Endothelial cell of umbilical vein (primary cell): ENCODE measurements around the gene IPO11. TPM values are rescaled to one million over a fixed set of nuclear protein-coding genes. Genes with fewer than 3 reads are reported as not detected.

Experiments
- BruUV-seq: library from RNA; stranded (reverse); fragments of 400-500 nt; replicated peaks from 2 replicates; lab custom pipeline; 2021; lab: Mats Ljungman, UMichigan
- CTCF ChIA-PET: fragments of 300-600, 350-600 bp; sonication (Branson Sonifier 250); formaldehyde crosslinking; loops from one replicate; lab custom pipeline; 2021; ENCODE audit warnings: antibody characterized with exemption, inconsistent platforms; lab: Charles Lee
- POLR2A ChIA-PET: fragments of 300-600, 350-600 bp; sonication (Branson Sonifier 250); formaldehyde crosslinking; loops from one replicate; lab custom pipeline; 2021; ENCODE audit warnings: antibody characterized with exemption, inconsistent platforms; lab: Charles Lee
- DNase-seq: peaks from one replicate; pipeline ENCODE4 v3.0.0-alpha.2; 2011; ENCODE audit warnings: low read depth, low spot score
- FAIRE-seq: peaks from 2 replicates; lab custom pipeline; 2011; peaks lifted over from hg19 to GRCh38; lab: Jason Lieb, UNC
- H2AFZ ChIP-seq: 2 replicates; pipeline ENCODE4 v1.6.0; 2012; ENCODE audit warnings: low read depth, low read length, control low read depth, inconsistent platforms
- H3K27ac ChIP-seq: 2 replicates; pipeline ENCODE4 v1.5.1; 2011; ENCODE audit warnings: low read depth, mild to moderate bottlenecking, control low read depth, low read length, moderate library complexity; ENCODE audit not compliant: insufficient read depth
- H3K27me3 ChIP-seq, 2 experiments: 2 replicates each; pipeline versions ENCODE4 v1.6.0 to v1.6.1; 2011; ENCODE audit warnings: low read length in 2 of 2, mixed read lengths in 1 of 2; ENCODE audit not compliant: control insufficient read depth in 2 of 2, insufficient read depth in 2 of 2
- H3K36me3 ChIP-seq, 2 experiments: 2 replicates in 1 of 2; 3 replicates in 1 of 2; pipeline ENCODE4 v1.5.1; 2011; ENCODE audit warnings: low read length in 2 of 2, mild to moderate bottlenecking in 1 of 2, moderate library complexity in 1 of 2; ENCODE audit not compliant: control insufficient read depth in 2 of 2, insufficient read depth in 2 of 2; ENCODE audit errors: extremely low read depth in 1 of 2
- H3K4me1 ChIP-seq: 3 replicates; pipeline ENCODE4 v1.5.1; 2011; ENCODE audit warnings: mild to moderate bottlenecking, low read length; ENCODE audit not compliant: control insufficient read depth, insufficient read depth; ENCODE audit errors: extremely low read depth
- H3K4me2 ChIP-seq: 2 replicates; pipeline ENCODE4 v1.6.1; 2011; ENCODE audit warnings: low read length, control low read depth, mixed read lengths; ENCODE audit not compliant: insufficient read depth
- H3K4me3 ChIP-seq, 3 experiments: fragments of 200-600 bp in 1 of 3; sonication (generic), shearing (Covaris generic) in 1 of 3; replicated peaks in 1 of 3; 2 replicates each; pipeline ENCODE4 v1.5.1; 2011 to 2016; ENCODE audit warnings: control low read depth in 3 of 3, low read length in 3 of 3, mild to moderate bottlenecking in 2 of 3, inconsistent platforms in 1 of 3, low read depth in 1 of 3, moderate library complexity in 1 of 3; ENCODE audit not compliant: insufficient read depth in 1 of 3
- H3K79me2 ChIP-seq: 2 replicates; pipeline ENCODE4 v1.6.0; 2012; ENCODE audit warnings: low read length, inconsistent platforms; ENCODE audit not compliant: control insufficient read depth, insufficient read depth
- H3K9ac ChIP-seq: replicated peaks from 2 replicates; pipeline ENCODE3; 2011; ENCODE audit warnings: low read length, control low read depth; ENCODE audit not compliant: insufficient read depth; ENCODE audit errors: extremely low read depth
- H3K9me1 ChIP-seq: replicated peaks from 3 replicates; pipeline ENCODE4 v1.6.0; 2011; ENCODE audit warnings: mild to moderate bottlenecking, low read length; ENCODE audit not compliant: control insufficient read depth, insufficient read depth; ENCODE audit errors: extremely low read depth
- H3K9me3 ChIP-seq: replicated peaks from 2 replicates; pipeline ENCODE4 v1.5.1; 2012; ENCODE audit warnings: low read length, inconsistent platforms; ENCODE audit not compliant: control insufficient read depth, insufficient read depth
- H4K20me1 ChIP-seq: replicated peaks from 2 replicates; pipeline ENCODE3; 2011; ENCODE audit warnings: mild to moderate bottlenecking, low read length; ENCODE audit not compliant: control insufficient read depth, insufficient read depth; ENCODE audit errors: extremely low read depth
- FOS ChIP-seq: IDR thresholded peaks from 2 replicates; pipeline ENCODE4 v1.6.1; 2011; ENCODE audit warnings: mild to moderate bottlenecking, low read length, moderate library complexity, borderline replicate concordance; ENCODE audit not compliant: insufficient read depth
- JUN ChIP-seq: IDR thresholded peaks from 2 replicates; pipeline ENCODE4 v1.6.1; 2011; ENCODE audit warnings: borderline replicate concordance, low read depth; ENCODE audit not compliant: insufficient read length, insufficient read depth
- POLR2A ChIP-seq: IDR thresholded peaks from 2 replicates; pipeline ENCODE4 v1.6.1; 2012; ENCODE audit warnings: low read depth, mild to moderate bottlenecking, control low read depth, low read length
- POLR2AphosphoS5 ChIP-seq: IDR thresholded peaks from 2 replicates; pipeline ENCODE4 v1.6.1; 2012; ENCODE audit warnings: low read depth, mild to moderate bottlenecking, control low read depth, low read length, moderate library complexity; ENCODE audit not compliant: insufficient read depth
- dilution Hi-C: fragments of 300-500 bp; cut with MboI; formaldehyde crosslinking; loops from one replicate; pipeline ENCODE4 v1.15.0; 2019; ENCODE audit warnings: low sequenced_read_pairs; ENCODE audit not compliant: extremely low pct_ligation_motif_present
- intact Hi-C: fragments of 100-400 bp; cut with micrococcal nuclease; formaldehyde crosslinking; loops from one replicate; pipeline ENCODE4 v1.10.0; 2022
- polyA plus RNA-seq, 4 experiments: library from polyadenylated mRNA; depleted of rRNA in 3 of 4; stranded (reverse) in 3 of 4; unstranded in 1 of 4; fragments of >200 nt; gene quantifications; 2 replicates each; pipeline versions ENCODE4 v1.2.1 to v1.2.3, GENCODE V29; 2011 to 2012; ENCODE audit warnings: missing spikeins in 1 of 4
- total RNA-seq: library from RNA; stranded (reverse); gene quantifications from 2 replicates; pipeline ENCODE4 v1.2.3, GENCODE V29; 2021
- TF ChIP-seq, protein P1 (sequence below), 2 donors: IDR thresholded peaks; 1 replicate in 1 of 2; 2 replicates in 1 of 2; pipeline ENCODE4 v1.5.1; 2011; ENCODE audit warnings: low read length in 2 of 2, mild to moderate bottlenecking in 2 of 2, moderate library complexity in 2 of 2, control low read depth in 1 of 2, inconsistent platforms in 1 of 2, low read depth in 1 of 2; ENCODE audit not compliant: insufficient read depth in 1 of 2; ENCODE audit errors: extremely low read depth in 1 of 2

The IPO11 gene
- total and polyA plus RNA-seq, 2 donors (not counting 3 experiments of a cell fraction or from before 2014, with no cell fraction given) = 38.5 to 80.9 TPM

DNA sequence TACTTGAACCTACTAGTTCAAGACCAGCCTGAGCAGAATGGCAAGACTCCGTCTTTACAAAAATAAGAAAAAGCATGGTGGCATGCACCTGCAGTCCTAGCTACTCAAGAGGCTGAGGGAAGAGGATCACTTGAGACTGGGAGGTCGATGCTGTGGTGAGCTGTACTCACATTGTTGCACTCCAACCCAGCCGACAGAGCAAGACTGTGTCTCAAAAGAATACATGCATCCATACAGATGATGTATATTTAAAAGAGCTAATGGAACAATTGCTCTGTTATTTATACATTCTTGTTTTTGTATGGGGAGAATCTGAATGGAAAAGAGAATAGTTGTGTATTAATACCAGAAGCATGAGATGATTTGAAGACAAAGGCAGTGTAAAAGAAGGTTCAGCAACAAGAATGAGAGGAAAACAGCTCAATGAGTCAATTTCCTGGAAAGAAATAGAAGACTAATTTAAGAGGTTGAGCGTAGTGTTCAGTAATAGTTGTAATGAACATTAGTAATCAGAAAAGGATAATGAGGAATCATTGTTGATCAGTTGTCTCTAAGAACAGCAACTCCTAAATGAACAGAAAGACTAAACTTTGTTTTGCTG lies 164.1 kb downstream of the IPO11 start:
- H3K4me2 ChIP-seq = peak overlapping the region; percentile 100
- ChIA-PET CTCF (interaction anchor here (0.8 to 2.2 kb wide), 5 partner anchors 19 to 202 kb away, joined by 3 to 7 read pairs (median 3); no protein-coding TSS in a partner anchor), POLR2A (interaction anchor here (0.6 kb wide), 1 partner anchor 10 kb away, joined by 4 read pairs; no protein-coding TSS in a partner anchor)
- BruUV-seq = TSS peak; percentile 41
- TF ChIP-seq POLR2AphosphoS5 (no peak), POLR2A (peak; percentile 48), JUN (peak; percentile 95), FOS (peak; percentile 76)
- TF ChIP-seq, protein P1, sequence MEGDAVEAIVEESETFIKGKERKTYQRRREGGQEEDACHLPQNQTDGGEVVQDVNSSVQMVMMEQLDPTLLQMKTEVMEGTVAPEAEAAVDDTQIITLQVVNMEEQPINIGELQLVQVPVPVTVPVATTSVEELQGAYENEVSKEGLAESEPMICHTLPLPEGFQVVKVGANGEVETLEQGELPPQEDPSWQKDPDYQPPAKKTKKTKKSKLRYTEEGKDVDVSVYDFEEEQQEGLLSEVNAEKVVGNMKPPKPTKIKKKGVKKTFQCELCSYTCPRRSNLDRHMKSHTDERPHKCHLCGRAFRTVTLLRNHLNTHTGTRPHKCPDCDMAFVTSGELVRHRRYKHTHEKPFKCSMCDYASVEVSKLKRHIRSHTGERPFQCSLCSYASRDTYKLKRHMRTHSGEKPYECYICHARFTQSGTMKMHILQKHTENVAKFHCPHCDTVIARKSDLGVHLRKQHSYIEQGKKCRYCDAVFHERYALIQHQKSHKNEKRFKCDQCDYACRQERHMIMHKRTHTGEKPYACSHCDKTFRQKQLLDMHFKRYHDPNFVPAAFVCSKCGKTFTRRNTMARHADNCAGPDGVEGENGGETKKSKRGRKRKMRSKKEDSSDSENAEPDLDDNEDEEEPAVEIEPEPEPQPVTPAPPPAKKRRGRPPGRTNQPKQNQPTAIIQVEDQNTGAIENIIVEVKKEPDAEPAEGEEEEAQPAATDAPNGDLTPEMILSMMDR (IDR thresholded peaks at IDR 0.05; ENCODE audit: extremely low read depth in 1 of 2, insufficient read depth in 1 of 2, low read depth in 1 of 2, low read length in 2 of 2) = no peak
- peak overlapping the region; percentile 88 for H3K27ac ChIP-seq
- H3K79me2 ChIP-seq = peaks cover 32% of the 10 kb centered on the region
- no peaks in the 10 kb centered on the region for H4K20me1 ChIP-seq
- dilution Hi-C loops (no loop called here), intact Hi-C loops (loop anchor here (2.0 to 5.0 kb wide), 3 partner anchors 79 to 269 kb away; partner anchors contain the start of genes IPO11 and KIF2A)
- DNase-seq (peak; percentile 90), FAIRE-seq (peak; percentile 50)
- no peaks in the 10 kb centered on the region for H3K9me3 ChIP-seq
- no peaks in the 10 kb centered on the region for H3K27me3 ChIP-seq
- peak overlapping the region; percentile 100 for H3K9ac ChIP-seq
- H3K36me3 ChIP-seq = no peaks in the 10 kb centered on the region
- H3K9me1 ChIP-seq = no peaks in the 10 kb centered on the region
- peaks cover 54% of the 10 kb centered on the region for H3K4me1 ChIP-seq
- H2AFZ ChIP-seq = no peak overlapping the region
- peak overlapping the region in 1 of 3 experiments; percentile 43 for H3K4me3 ChIP-seq
